ENCODE results near the gene CLIP4. TPM values are rescaled to one million over a fixed set of nuclear protein-coding genes. Genes with fewer than 3 reads are reported as not detected.
"Not testable (repeated sequence)": the region's sequence is repeated elsewhere in the genome, so short reads cannot be mapped to it uniquely, and the experiment has no call there.

Gene CLIP4
- total RNA-seq, 4 donors from 2014 or later: 24.1 to 48.7 (median 40.1) TPM

GRCh38 chr2:29105375-29105774 lies 9.8 kb upstream of the CLIP4 start:
- no peaks in the 10 kb centered on the region for H3K36me3 ChIP-seq
- no peak for DNase-seq
- no peak overlapping the region for H3K27ac ChIP-seq
- no peak overlapping the region for H3K4me3 ChIP-seq
- no peaks in the 10 kb centered on the region for H3K4me1 ChIP-seq
- intact Hi-C loops (cut with DNase I; ENCODE audit: low total_unique reads): no loop called here
- H3K27me3 ChIP-seq: no peaks in the 10 kb centered on the region
- TF ChIP-seq CTCF (IDR thresholded peaks at IDR 0.05) (no peak), POLR2A (IDR thresholded peaks at IDR 0.05) (no peak)
- no peaks in the 10 kb centered on the region for H3K9me3 ChIP-seq

- DNase-seq: no peak
- Histone ChIP-seq H3K36me3 (no peaks in the 10 kb centered on the region), H3K9me3 (no peaks in the 10 kb centered on the region), H3K27me3 (no peaks in the 10 kb centered on the region), H3K4me3 (no peak overlapping the region), H3K27ac (no peak overlapping the region), H3K4me1 (no peaks in the 10 kb centered on the region)
- no peak for TF ChIP-seq POLR2A (IDR thresholded peaks at IDR 0.05)
- no peak for TF ChIP-seq CTCF (IDR thresholded peaks at IDR 0.05)
- intact Hi-C loops (cut with DNase I; ENCODE audit: low total_unique reads): no loop called here
Observed at GRCh38 chr2:29106256-29106655, 9.0 kb upstream of the CLIP4 start.

GRCh38 chr2:29106980-29107388 lies 8.2 kb upstream of the CLIP4 start:
- H3K4me3 ChIP-seq: no peak overlapping the region
- intact Hi-C loops (cut with DNase I; ENCODE audit: low total_unique reads): no loop called here

GRCh38 chr2:29107547-29107946 lies 7.7 kb upstream of the CLIP4 start:
- not testable (repeated sequence) for H3K4me1 ChIP-seq, H3K27ac ChIP-seq, H3K4me3 ChIP-seq

More at GRCh38 chr2:29106980-29107388, 8.2 kb upstream of the CLIP4 start:
- H3K27ac ChIP-seq: no peak overlapping the region
- no peaks in the 10 kb centered on the region for H3K36me3 ChIP-seq
- no peaks in the 10 kb centered on the region for H3K9me3 ChIP-seq
- H3K4me1 ChIP-seq: no peaks in the 10 kb centered on the region
- no peak for DNase-seq
- H3K27me3 ChIP-seq: no peaks in the 10 kb centered on the region
- TF ChIP-seq CTCF (IDR thresholded peaks at IDR 0.05): no peak
- TF ChIP-seq POLR2A (IDR thresholded peaks at IDR 0.05): no peak

GRCh38 chr2:29108225-29108624 lies 7.0 kb upstream of the CLIP4 start:
- no peaks in the 10 kb centered on the region for H3K36me3 ChIP-seq
- intact Hi-C loops (cut with DNase I; ENCODE audit: low total_unique reads): no loop called here
- H3K27ac ChIP-seq: no peak overlapping the region
- TF ChIP-seq CTCF (IDR thresholded peaks at IDR 0.05): no peak
- no peaks in the 10 kb centered on the region for H3K4me1 ChIP-seq
- no peaks in the 10 kb centered on the region for H3K27me3 ChIP-seq
- no peaks in the 10 kb centered on the region for H3K9me3 ChIP-seq
- DNase-seq: no peak
- no peak overlapping the region for H3K4me3 ChIP-seq

More at GRCh38 chr2:29107547-29107946, 7.7 kb upstream of the CLIP4 start:
- H3K9me3 ChIP-seq; intact Hi-C loops (cut with DNase I; ENCODE audit: low total_unique reads); H3K27me3 ChIP-seq; DNase-seq; H3K36me3 ChIP-seq: not testable (repeated sequence)

GRCh38 chr2:29109246-29109645 lies 6.0 kb upstream of the CLIP4 start:
- no peak overlapping the region for H3K27ac ChIP-seq
- no peak for TF ChIP-seq POLR2A (IDR thresholded peaks at IDR 0.05)
- TF ChIP-seq CTCF (IDR thresholded peaks at IDR 0.05): no peak
- no peaks in the 10 kb centered on the region for H3K4me1 ChIP-seq
- no peaks in the 10 kb centered on the region for H3K36me3 ChIP-seq
- no peak overlapping the region for H3K4me3 ChIP-seq
- H3K9me3 ChIP-seq: no peaks in the 10 kb centered on the region
- H3K27me3 ChIP-seq: no peaks in the 10 kb centered on the region
- intact Hi-C loops (cut with DNase I; ENCODE audit: low total_unique reads): no loop called here
- no peak for DNase-seq

Data from uterus (tissue), 4 donors.